Measurements from ENCODE around the gene NCOA7.
"Not testable (repeated sequence)": the region's sequence is repeated elsewhere in the genome, so short reads cannot be mapped to it uniquely, and the experiment has no call there.

GRCh38 chr6:125972478-125972877, 181.7 kb downstream of the NCOA7 start:
- TF ChIP-seq POLR2AphosphoS5, POLR2A (IDR thresholded peaks at IDR 0.05; ENCODE audit: low read depth, low read length): not testable (repeated sequence)

Data from GM12891 (cell line).